GM10847 (cell line): ENCODE results near the gene MCC.

ENCODE experiments used
- POLR2A ChIP-seq: IDR thresholded peaks from 2 replicates; pipeline ENCODE4 v1.6.1; 2011; ENCODE audit not compliant: insufficient read length; ENCODE audit errors: extremely low read depth

Gene MCC

DNA sequence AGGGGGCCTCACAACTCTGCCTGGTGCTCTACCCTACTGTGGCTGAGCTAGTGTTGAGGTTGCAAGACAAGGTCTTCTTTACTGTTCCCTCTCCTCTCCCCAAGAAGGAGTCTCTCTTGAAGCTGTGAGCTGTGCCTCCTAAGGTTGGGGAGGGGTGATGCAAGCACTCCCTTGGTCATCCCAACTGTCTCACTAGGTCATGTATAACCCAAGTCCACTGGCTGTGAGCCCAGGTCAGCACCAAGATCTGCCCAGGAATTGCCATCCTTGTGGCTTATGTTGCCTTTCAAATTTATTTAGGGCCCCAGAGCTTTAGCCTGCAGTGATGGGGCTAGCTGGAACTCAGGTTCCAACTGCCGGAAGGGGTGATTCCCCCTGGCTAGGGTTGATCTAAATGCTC is 14.9 kb upstream of the MCC start:
- no peak for TF ChIP-seq POLR2A

DNA sequence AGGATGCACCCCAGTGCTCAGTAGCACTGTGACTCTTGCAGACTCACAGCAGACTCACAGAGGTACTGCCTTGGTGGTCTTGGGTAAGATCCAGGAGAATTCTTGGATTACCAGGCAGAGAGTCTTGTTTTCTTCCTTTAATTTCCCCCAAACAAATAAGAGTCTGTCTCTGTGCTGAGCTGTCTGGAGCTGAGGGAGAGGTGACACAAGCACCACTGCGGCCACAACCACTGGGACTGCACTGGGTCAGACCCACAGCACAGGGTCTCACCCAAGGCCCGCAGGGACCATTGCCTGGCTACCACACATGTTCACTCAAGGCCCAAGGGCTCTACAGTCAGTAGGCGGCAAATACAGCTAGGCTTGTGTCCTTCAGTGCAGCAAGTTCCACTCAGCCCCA is 13.8 kb upstream of the MCC start:
- no peak for TF ChIP-seq POLR2A

DNA sequence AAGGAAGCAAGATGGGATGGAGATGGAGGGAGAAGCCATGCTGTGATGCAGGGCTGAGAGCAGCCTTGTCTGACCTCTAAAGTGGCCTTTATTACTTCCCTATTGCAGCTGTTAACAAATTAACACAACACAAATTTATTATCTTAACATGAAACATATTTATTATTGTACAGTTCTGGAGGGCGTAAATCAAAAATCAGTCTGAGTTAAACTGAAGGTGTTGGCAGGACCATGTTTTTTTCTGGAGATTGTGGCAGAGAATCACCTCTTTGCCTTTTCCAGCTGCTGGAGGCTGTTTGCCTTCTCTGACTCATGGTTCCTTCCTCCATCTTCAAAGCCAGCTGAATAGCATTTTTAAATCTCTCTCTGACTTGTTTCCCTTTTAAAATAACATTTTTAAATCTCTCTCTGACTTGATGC is 7.2 kb upstream of the MCC start:
- TF ChIP-seq POLR2A: no peak

DNA sequence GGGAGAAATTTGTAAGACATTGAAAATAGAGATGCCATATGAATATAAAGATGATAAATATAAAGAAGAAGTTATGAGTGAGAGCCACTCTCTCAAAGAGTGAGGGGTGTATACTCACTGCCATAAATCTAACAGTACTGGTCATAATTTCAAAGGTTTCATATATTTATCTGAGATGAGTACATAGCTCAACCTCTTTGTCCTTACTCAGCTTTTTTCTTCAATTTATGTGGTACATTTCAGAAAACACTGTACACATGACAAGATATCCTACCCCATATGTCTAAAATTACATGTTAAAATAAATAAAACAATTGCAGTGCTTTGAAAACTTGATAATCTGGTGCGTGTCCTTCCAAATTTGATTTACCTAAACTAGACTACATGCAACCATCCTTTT is 5.2 kb upstream of the MCC start:
- no peak for TF ChIP-seq POLR2A

DNA sequence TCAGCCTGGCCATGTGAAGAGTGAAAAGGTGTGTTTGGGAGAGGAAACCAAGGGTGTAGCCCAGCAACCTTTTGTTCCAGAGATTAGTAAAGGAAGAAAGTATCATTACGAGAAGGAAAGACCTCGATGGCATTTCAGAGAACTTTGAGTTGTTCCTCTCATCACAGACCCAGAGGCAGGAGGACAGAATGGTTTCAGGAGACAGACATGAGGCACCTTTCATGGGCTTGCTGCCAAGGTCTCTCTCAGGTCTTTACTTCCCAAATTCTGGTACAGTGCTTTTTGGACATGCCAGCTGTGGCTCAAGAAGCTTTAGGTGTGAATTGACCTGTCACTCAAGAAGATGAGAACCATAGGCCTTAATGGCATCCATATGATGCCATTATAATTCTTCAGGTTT is 2.8 kb upstream of the MCC start:
- no peak for TF ChIP-seq POLR2A

DNA sequence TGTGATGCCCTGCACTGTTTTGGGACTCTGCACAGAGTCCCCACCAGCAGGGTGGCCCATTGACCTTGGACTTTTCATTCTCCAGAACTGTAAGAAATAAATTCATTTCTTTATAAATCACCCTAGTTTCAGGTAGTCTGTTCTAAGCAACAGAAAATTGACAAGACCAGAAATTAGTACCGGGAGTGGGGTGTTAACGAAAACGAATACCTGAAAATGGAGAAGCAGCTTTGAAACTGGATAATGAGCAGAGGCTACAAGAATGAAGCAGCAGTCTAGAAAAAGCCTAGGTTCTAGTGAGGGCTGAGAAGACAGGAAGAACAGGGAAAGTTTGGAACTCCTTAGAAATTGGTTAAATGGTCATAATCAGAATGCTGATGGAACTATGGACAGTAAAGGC is 2.1 kb upstream of the MCC start:
- no peak for TF ChIP-seq POLR2A

- TF ChIP-seq POLR2A: no peak
These were observed 1.0 kb upstream of the MCC start for GRCh38 chr5:113489299-113489698.

DNA sequence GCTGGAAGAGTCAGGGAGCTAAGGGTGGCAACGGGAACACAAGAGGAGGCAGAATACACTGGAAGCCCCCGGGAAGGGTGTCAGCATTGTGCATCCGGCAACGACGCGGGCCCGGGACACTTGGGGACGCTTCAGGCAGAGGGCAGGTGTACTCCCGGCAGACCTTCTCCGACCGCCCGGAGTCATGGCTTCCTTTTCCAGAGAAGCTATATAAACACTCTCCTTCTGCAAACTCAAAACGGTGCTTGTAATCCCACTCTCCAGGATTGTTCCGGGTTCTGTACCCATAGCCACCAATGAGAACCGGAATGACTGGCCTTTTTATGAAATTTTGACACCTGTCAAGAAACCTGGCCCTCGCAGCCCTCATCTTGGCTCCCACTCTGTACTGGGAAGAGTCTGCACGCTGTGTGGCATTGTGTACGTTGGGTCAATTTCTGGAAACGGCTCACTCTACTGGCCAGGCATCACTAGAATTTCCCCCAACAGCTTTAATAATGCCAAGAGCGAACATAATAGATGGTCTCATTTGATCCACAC is 462 bp upstream of the MCC start:
- no peak for TF ChIP-seq POLR2A

GRCh38 chr5:113487416-113487780 is 855 bp downstream of the MCC start:
- no peak for TF ChIP-seq POLR2A

DNA sequence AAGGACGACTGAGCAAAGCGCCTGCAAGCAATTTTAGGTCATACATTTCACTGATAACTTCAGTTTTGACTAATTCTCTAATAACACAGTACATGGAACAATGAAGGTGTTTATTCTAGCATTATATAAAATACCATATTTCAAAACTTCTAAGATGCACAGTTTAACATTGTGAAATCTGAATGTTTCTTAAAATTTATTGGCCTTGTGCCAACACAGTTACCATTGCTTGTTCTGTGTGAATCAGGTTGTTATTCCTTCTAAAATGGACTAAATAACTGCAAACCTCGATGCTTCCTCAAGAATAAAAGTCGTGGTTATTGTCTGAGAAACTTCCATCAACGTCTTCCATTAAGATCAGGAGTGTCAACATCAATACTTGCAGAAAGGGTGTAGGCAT is 8.0 kb downstream of the MCC start:
- TF ChIP-seq POLR2A: no peak

DNA sequence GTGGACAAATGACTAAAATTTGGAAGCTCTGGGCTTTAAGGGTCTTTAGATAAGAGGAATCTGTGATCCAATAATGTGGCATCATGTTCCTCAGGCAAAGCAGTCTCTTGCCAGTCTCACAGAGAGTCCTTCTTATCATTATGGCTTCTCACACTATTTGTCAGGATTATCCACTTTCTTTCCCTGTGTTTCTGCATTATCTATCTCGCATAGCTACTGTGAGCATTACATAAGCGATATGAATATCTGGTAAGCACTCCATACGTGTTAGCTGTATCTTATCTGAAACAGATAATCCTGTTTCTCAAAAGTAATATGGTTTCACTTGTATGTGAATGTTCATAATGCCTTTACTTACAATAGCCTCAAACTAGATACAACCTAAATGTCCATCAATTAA is 9.6 kb downstream of the MCC start:
- no peak for TF ChIP-seq POLR2A

DNA sequence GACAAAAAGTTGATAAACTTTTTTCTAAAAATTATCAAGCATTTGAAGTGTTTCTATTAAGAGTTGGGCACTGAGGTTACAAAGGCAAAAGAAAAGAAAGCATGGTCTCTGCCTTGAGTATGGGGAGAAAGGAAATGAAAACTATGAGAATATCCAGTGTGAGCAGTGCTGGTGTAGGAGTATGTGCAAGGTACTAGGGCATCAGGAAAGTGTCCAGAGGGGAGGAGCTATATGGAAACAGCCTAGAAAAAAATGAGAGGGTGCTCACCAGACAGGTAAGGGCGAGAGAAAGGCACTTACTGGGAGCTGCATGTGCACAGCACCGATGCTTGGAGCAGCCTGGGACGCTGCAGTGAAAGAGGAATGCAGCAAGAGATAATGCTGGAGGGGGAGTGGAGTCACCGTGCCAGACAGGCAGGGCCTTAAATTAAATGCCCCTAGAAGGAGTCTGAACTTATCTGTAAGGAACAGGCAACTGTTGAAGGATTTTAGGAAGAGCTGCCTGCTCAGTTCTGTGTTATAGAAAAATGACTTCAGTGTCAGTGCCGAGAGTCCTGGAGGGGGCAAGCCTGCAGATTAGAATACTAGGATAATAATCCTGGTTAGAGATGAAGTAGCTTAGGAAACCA is 14.0 kb downstream of the MCC start:
- no peak for TF ChIP-seq POLR2A

DNA sequence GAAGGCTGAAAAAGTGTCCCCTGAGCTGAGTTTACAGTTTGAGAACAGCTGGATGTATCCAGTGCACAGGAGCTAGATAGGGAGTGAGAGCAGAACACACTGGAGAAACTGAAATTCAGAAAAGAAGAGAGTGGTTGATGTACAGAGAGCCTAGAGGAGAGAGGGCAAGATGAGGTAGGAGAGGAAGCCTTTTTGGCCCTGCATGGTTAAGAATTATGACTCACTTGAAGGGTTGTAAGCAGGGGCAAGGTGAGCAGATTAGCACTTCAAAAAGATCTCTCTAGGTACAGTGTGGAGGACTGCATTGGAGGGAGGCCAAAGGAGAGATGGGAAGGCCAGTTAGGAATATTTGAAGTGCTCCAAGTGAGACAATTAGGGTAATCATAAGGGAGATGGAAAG is 25.2 kb downstream of the MCC start:
- no peak for TF ChIP-seq POLR2A

DNA sequence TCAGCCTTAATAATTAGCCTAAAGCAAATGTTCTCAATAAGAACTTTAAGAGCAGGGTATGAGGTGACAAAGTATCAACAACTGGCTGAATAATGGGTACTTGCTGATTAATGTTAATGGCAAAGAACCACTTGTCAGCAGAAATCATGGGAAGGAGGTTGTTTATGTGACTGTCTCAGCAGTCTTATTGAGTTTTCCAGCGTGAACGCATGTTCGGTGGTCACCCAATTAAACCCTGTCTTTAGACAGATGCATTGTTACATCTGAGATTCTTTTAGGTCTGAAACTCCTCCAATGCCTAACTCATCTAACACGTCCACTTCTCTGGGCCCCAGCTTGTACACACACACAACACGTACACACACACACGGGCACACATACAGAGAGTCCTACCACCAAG is 35.3 kb downstream of the MCC start:
- TF ChIP-seq POLR2A: no peak

GRCh38 chr5:113451797-113452196 is 36.5 kb downstream of the MCC start:
- no peak for TF ChIP-seq POLR2A

- TF ChIP-seq POLR2A: no peak
These were observed 37.3 kb downstream of the MCC start for GRCh38 chr5:113450929-113451328.

DNA sequence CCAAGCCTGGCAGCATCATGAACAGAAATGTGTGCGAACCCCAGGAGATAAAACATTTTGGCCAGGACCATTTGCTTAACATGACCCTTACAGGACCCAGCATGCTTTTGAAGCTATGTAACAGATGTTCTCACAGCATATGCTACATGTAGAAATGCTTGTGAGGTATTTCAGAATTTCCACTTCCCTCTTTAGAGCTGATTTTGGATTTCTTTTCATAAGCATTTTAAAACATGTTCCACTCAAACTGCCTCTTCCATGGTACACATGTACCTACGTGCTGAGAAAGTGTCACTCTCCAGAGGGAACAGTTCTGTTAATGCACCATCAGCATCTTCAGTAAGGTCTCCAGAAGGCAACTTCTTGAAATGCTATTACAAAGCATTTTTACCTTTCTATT is 37.8 kb downstream of the MCC start:
- TF ChIP-seq POLR2A: no peak
